NB4 (cell line): Measurements from ENCODE around the gene USB1.

Experiments used
- CTCF ChIP-seq: IDR thresholded peaks from one replicate; pipeline ENCODE4 v1.5.1; 2012; ENCODE audit warnings: low read depth, low read length
- POLR2A ChIP-seq: IDR thresholded peaks from 2 replicates; pipeline ENCODE4 v1.6.1; 2011; ENCODE audit warnings: mild to moderate bottlenecking; ENCODE audit not compliant: insufficient read length; ENCODE audit errors: extremely low read depth

- TF ChIP-seq POLR2A (no peak), CTCF (no peak)
These were observed 28.9 kb upstream of the USB1 start for GRCh38 chr16:57972306-57972705.
